Neural cell (in vitro differentiated cells): ENCODE data around the gene ARIH1. TPM values are rescaled to one million over a fixed set of nuclear protein-coding genes. Genes with fewer than 3 reads are reported as not detected.
"Not testable (repeated sequence)": the region's sequence is repeated elsewhere in the genome, so short reads cannot be mapped to it uniquely, and the experiment has no call there.

Source experiments
- H2AFZ ChIP-seq: fragments of 200-600, 300-800 bp; sonication (generic), shearing (Covaris generic); 2 replicates; pipeline ENCODE4 v1.6.0; 2014; ENCODE audit warnings: low read depth, mild to moderate bottlenecking, antibody characterized with exemption, low read length, moderate library complexity
- H3F3A ChIP-seq: fragments of 200-600 bp; shearing (Covaris generic); 2 replicates; pipeline ENCODE4 v1.6.1; 2016; ENCODE audit warnings: mild to moderate bottlenecking, moderate library complexity, mixed read lengths, antibody characterized with exemption, low read length; ENCODE audit not compliant: insufficient read depth, poor library complexity, severe bottlenecking
- H3K27ac ChIP-seq: fragments of 200-600, 300-800 bp; sonication (generic), shearing (Covaris generic); 2 replicates; pipeline ENCODE4 v1.5.1; 2014; ENCODE audit warnings: mild to moderate bottlenecking, low read length, moderate library complexity
- H3K27me3 ChIP-seq: fragments of 300-800, 200-600 bp; sonication (generic), shearing (Covaris generic); 2 replicates; pipeline ENCODE4 v1.6.0; 2014; ENCODE audit warnings: mild to moderate bottlenecking, low read depth, low read length, moderate library complexity; ENCODE audit not compliant: insufficient read depth
- H3K36me3 ChIP-seq: fragments of 300-800, 200-600 bp; sonication (generic), shearing (Covaris generic); 2 replicates; pipeline ENCODE4 v1.5.1; 2014; ENCODE audit warnings: mild to moderate bottlenecking, antibody characterized with exemption, low read length, moderate library complexity; ENCODE audit not compliant: insufficient read depth
- H3K4me2 ChIP-seq: fragments of 300-800, 200-600 bp; sonication (generic), shearing (Covaris generic); 2 replicates; pipeline ENCODE4 v1.6.0; 2014; ENCODE audit warnings: mild to moderate bottlenecking, low read length
- H3K4me3 ChIP-seq: fragments of 300-800, 200-600 bp; sonication (generic), shearing (Covaris generic); 2 replicates; pipeline ENCODE4 v1.5.1; 2014; ENCODE audit warnings: mild to moderate bottlenecking, low read length, moderate library complexity
- H3K79me2 ChIP-seq: fragments of 200-600 bp; shearing (Covaris generic); replicated peaks from 2 replicates; pipeline ENCODE4 v1.6.0; 2014; ENCODE audit warnings: mild to moderate bottlenecking, low read length, moderate library complexity; ENCODE audit not compliant: insufficient read depth
- H3K9ac ChIP-seq: fragments of 300-800, 200-600 bp; sonication (generic), shearing (Covaris generic); 2 replicates; pipeline ENCODE4 v1.6.1; 2016; ENCODE audit warnings: mild to moderate bottlenecking, low read length, mixed read lengths
- H3K9me2 ChIP-seq: fragments of 200-600 bp; shearing (Covaris generic); 2 replicates; pipeline ENCODE4 v1.6.1; 2016; ENCODE audit warnings: mild to moderate bottlenecking, low read length, mixed read lengths; ENCODE audit not compliant: insufficient read depth
- H3K9me3 ChIP-seq: fragments of 200-600, 300-800 bp; sonication (generic), shearing (Covaris generic); 2 replicates; pipeline ENCODE4 v1.6.1; 2016; ENCODE audit warnings: mild to moderate bottlenecking, mixed run types, low read length, moderate library complexity, mixed read lengths
- H4K20me1 ChIP-seq: fragments of 200-600 bp; shearing (Covaris generic); 2 replicates; pipeline ENCODE4 v1.6.1; 2016; ENCODE audit warnings: mild to moderate bottlenecking, mixed run types; ENCODE audit not compliant: insufficient read depth
- POLR2AphosphoS5 ChIP-seq: IDR thresholded peaks from 2 replicates; pipeline ENCODE4 v1.6.1; 2012
- polyA plus RNA-seq: library from polyadenylated mRNA; depleted of rRNA; stranded (reverse); fragments of >200 nt; gene quantifications from 2 replicates; pipeline ENCODE4 v1.2.3, GENCODE V29; 2014

The ARIH1 gene
- polyA plus RNA-seq, 1 donor from 2014 or later: 72.1 TPM

- H2AFZ ChIP-seq, H3K9ac ChIP-seq, H3K4me2 ChIP-seq, H3K27ac ChIP-seq, H3F3A ChIP-seq, H3K9me2 ChIP-seq, H4K20me1 ChIP-seq, H3K9me3 ChIP-seq, H3K4me3 ChIP-seq, H3K27me3 ChIP-seq, H3K79me2 ChIP-seq, H3K36me3 ChIP-seq: not testable (repeated sequence)
Observed at GRCh38 chr15:72626153-72626552, 152.0 kb downstream of the ARIH1 start.

- H3K9me2 ChIP-seq, H3K36me3 ChIP-seq, H2AFZ ChIP-seq, H3K9me3 ChIP-seq, H3K27me3 ChIP-seq, H3K27ac ChIP-seq, H3F3A ChIP-seq, H3K4me2 ChIP-seq, H3K79me2 ChIP-seq, H3K9ac ChIP-seq, H3K4me3 ChIP-seq, H4K20me1 ChIP-seq: not testable (repeated sequence)
Observed at GRCh38 chr15:72628249-72629067, 154.3 kb downstream of the ARIH1 start.

- not testable (repeated sequence) for H3K9me3 ChIP-seq, H3K36me3 ChIP-seq, H3K27ac ChIP-seq, H3K9me2 ChIP-seq, H3K4me3 ChIP-seq, H3K79me2 ChIP-seq, H2AFZ ChIP-seq, H4K20me1 ChIP-seq, H3F3A ChIP-seq, H3K4me2 ChIP-seq, H3K9ac ChIP-seq, H3K27me3 ChIP-seq
Observed at GRCh38 chr15:72629068-72629570, 155.0 kb downstream of the ARIH1 start.

GRCh38 chr15:72636519-72637282, 162.6 kb downstream of the ARIH1 start:
- Histone ChIP-seq H3K4me3 (peak overlapping the region; percentile 48), H3K9ac (peak overlapping the region; percentile 26)
- H3K36me3 ChIP-seq, H3K27me3 ChIP-seq, H3K4me2 ChIP-seq, H3K9me2 ChIP-seq, H2AFZ ChIP-seq, H3K79me2 ChIP-seq, H3F3A ChIP-seq, H4K20me1 ChIP-seq, H3K9me3 ChIP-seq, H3K27ac ChIP-seq: not testable (repeated sequence)
- peak; percentile 14 for TF ChIP-seq POLR2AphosphoS5

- H3K9ac ChIP-seq, H3K4me2 ChIP-seq, H3K4me3 ChIP-seq, H3K9me3 ChIP-seq, H3F3A ChIP-seq, H3K27ac ChIP-seq, H3K79me2 ChIP-seq, H2AFZ ChIP-seq, H3K36me3 ChIP-seq, H4K20me1 ChIP-seq, H3K9me2 ChIP-seq, H3K27me3 ChIP-seq: not testable (repeated sequence)
Observed at GRCh38 chr15:72639759-72640483, 165.8 kb downstream of the ARIH1 start.

- not testable (repeated sequence) for H3F3A ChIP-seq, H3K9ac ChIP-seq, H3K36me3 ChIP-seq, H3K79me2 ChIP-seq, H3K4me3 ChIP-seq, H3K9me3 ChIP-seq, H3K9me2 ChIP-seq, H3K27me3 ChIP-seq, H3K27ac ChIP-seq, H4K20me1 ChIP-seq, H2AFZ ChIP-seq, H3K4me2 ChIP-seq
Observed at GRCh38 chr15:72642271-72642670, 168.1 kb downstream of the ARIH1 start.

GRCh38 chr15:72648631-72649253, 174.6 kb downstream of the ARIH1 start:
- not testable (repeated sequence) for H4K20me1 ChIP-seq, H3K9ac ChIP-seq, H3F3A ChIP-seq, H3K27me3 ChIP-seq, H3K27ac ChIP-seq, H2AFZ ChIP-seq, H3K4me3 ChIP-seq, H3K9me2 ChIP-seq, H3K79me2 ChIP-seq, H3K9me3 ChIP-seq, H3K36me3 ChIP-seq, H3K4me2 ChIP-seq
